OCI-LY3 (cell line): ENCODE measurements around the gene YWHAB.

Experiments used
- H2AFZ ChIP-seq: fragments of 200-600, 300-600 bp; shearing (Covaris generic); 2 replicates; pipeline ENCODE4 v1.6.0; 2014; ENCODE audit warnings: antibody characterized with exemption, low read depth, low read length
- H3K27ac ChIP-seq: fragments of 200-600, 300-600 bp; sonication (generic); 2 replicates; pipeline ENCODE4 v1.5.1; 2014; ENCODE audit warnings: mild to moderate bottlenecking, low read length, moderate library complexity, mixed read lengths
- H3K27me3 ChIP-seq: fragments of 200-600, 300-600 bp; sonication (generic); 2 replicates; pipeline ENCODE4 v1.6.1; 2014; ENCODE audit warnings: low read depth, low read length, mixed read lengths
- H3K36me3 ChIP-seq: fragments of 200-600, 300-600 bp; sonication (generic); replicated peaks from 2 replicates; pipeline ENCODE3; 2014; ENCODE audit warnings: low read depth, low read length, mixed read lengths
- H3K4me1 ChIP-seq: fragments of 300-600, 200-600 bp; sonication (generic); 2 replicates; pipeline ENCODE4 v1.6.1; 2014; ENCODE audit warnings: low read length, mixed read lengths
- H3K4me2 ChIP-seq: fragments of 200-600, 300-600 bp; sonication (generic); 2 replicates; pipeline ENCODE4 v1.6.1; 2014; ENCODE audit warnings: low read length, mixed read lengths
- H3K4me3 ChIP-seq: fragments of 300-600, 200-600 bp; sonication (generic); 2 replicates; pipeline ENCODE4 v1.5.1; 2014; ENCODE audit warnings: antibody characterized with exemption, mild to moderate bottlenecking, low read length, moderate library complexity
- H3K79me2 ChIP-seq: fragments of 300-600, 200-600 bp; shearing (Covaris generic); 2 replicates; pipeline ENCODE4 v1.6.1; 2014; ENCODE audit warnings: mild to moderate bottlenecking, low read length, mixed read lengths
- H3K9ac ChIP-seq: fragments of 300-600, 200-600 bp; shearing (Covaris generic); 2 replicates; pipeline ENCODE4 v1.6.0; 2014; ENCODE audit warnings: mild to moderate bottlenecking, low read length, moderate library complexity
- H3K9me3 ChIP-seq: fragments of 200-600, 300-600 bp; shearing (Covaris generic); 2 replicates; pipeline ENCODE4 v1.6.1; 2014; ENCODE audit warnings: low read length, mixed read lengths; ENCODE audit not compliant: insufficient read depth
- H4K20me1 ChIP-seq: fragments of 200-600, 300-600 bp; sonication (generic); 2 replicates; pipeline ENCODE4 v1.6.1; 2016; ENCODE audit warnings: low read length, mixed read lengths; ENCODE audit not compliant: insufficient read depth
- EZH2phosphoT487 ChIP-seq: fragments of 200-600 bp; shearing (Covaris generic); IDR thresholded peaks from 2 replicates; pipeline ENCODE4 v1.6.1; 2018; ENCODE audit warnings: antibody characterized with exemption, mixed run types, low read depth
- TF ChIP-seq, protein P1 (sequence below): fragments of 200-600, 300-600 bp; sonication (generic); IDR thresholded peaks from 2 replicates; pipeline ENCODE4 v1.5.1; 2014; ENCODE audit warnings: antibody characterized with exemption, low read length, low read depth

YWHAB gene

DNA sequence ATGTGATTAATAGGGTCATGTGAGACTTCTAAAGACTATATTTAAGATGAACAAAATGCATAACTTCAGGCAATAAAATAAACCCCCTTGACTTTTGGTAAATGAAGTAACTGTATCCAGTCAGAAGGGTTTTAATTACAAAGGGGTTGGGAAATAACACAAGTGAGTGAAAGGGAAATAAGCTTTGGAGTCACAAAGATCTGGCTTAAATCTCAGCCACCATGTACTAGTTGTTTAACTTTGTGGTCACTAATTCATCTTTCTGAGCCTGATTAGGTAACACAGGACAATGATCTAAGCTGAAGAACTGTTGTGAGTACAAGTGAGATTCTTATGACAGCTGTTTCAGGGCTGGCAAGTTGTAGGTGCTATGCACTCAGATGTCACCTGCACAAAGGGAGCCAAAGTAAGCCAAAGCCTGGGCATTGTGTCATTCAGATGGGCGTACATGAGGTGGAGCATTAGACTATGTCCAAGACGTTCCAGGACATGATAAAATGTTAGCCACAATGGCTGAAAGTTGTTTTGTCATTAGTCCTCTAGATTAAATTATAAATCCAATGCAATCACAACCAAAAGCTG is 60.9 kb downstream of the YWHAB start:
- no peaks in the 10 kb centered on the region for H3K9me3 ChIP-seq
- TF ChIP-seq EZH2phosphoT487, result no peak
- TF ChIP-seq, protein P1, sequence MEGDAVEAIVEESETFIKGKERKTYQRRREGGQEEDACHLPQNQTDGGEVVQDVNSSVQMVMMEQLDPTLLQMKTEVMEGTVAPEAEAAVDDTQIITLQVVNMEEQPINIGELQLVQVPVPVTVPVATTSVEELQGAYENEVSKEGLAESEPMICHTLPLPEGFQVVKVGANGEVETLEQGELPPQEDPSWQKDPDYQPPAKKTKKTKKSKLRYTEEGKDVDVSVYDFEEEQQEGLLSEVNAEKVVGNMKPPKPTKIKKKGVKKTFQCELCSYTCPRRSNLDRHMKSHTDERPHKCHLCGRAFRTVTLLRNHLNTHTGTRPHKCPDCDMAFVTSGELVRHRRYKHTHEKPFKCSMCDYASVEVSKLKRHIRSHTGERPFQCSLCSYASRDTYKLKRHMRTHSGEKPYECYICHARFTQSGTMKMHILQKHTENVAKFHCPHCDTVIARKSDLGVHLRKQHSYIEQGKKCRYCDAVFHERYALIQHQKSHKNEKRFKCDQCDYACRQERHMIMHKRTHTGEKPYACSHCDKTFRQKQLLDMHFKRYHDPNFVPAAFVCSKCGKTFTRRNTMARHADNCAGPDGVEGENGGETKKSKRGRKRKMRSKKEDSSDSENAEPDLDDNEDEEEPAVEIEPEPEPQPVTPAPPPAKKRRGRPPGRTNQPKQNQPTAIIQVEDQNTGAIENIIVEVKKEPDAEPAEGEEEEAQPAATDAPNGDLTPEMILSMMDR, result no peak
- H3K27ac ChIP-seq, result no peak overlapping the region
- peaks cover 14% of the 10 kb centered on the region; the same call in 1 of the 2 replicates for H3K79me2 ChIP-seq
- H4K20me1 ChIP-seq, result 0 out of 2 replicates have a peak, but pooled peaks cover 3% of the 10 kb centered on the region
- no peak overlapping the region for H3K4me3 ChIP-seq
- H3K36me3 ChIP-seq, result peaks cover 94% of the 10 kb centered on the region
- H3K4me1 ChIP-seq, result no peaks in the 10 kb centered on the region
- no peak overlapping the region for H3K4me2 ChIP-seq
- H3K9ac ChIP-seq, result no peak overlapping the region
- H2AFZ ChIP-seq, result no peak overlapping the region
- no peaks in the 10 kb centered on the region for H3K27me3 ChIP-seq

DNA sequence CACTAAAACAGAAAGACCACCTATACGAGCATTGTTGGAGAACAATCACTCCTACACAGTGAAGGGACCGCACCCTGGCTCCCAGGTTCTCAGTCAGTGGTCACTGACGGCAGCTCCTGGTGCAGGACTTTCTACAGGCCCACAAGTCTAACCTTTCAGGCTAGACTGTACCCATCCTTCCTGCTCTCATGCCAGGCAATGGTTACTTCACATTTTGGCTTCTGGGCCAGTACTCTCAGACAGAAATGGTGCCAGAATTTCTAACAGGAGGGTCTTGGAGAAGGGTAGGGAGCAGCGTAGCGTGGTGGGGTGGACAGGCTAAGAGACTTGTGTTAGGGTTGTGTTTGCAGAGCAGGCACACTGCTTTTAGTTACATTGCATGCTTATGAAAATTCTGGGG is 62.6 kb downstream of the YWHAB start:
- no peak overlapping the region for H3K9ac ChIP-seq
- peaks cover 96% of the 10 kb centered on the region for H3K36me3 ChIP-seq
- H3K9me3 ChIP-seq, result no peaks in the 10 kb centered on the region
- H3K27me3 ChIP-seq, result no peaks in the 10 kb centered on the region
- no peak overlapping the region for H3K4me2 ChIP-seq
- H3K4me1 ChIP-seq, result no peaks in the 10 kb centered on the region
- no peaks in the 10 kb centered on the region for H4K20me1 ChIP-seq
- no peak overlapping the region for H3K4me3 ChIP-seq
- H2AFZ ChIP-seq, result no peak overlapping the region
- H3K27ac ChIP-seq, result no peak overlapping the region
- TF ChIP-seq, protein P1, result no peak
- no peak for TF ChIP-seq EZH2phosphoT487
- H3K79me2 ChIP-seq, result peaks cover 19% of the 10 kb centered on the region

DNA sequence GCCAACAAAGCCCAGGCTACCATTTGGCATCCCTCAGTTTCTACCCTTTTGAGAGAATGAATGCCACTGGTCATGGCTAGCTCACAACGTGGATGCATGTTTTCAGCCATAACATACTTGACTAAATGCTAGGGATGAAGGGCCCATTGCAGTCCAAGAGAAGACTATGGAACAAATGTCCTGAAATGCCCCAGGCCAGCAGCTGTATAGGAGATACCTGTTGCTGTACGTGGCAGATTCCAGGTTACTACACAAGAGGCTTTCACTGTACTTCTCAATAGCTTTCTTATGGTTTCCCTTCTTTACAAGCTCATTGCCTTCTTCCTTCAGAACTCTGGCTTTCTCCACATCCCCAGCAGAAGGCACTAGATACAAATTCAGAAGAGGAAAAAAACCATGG is 63.0 kb downstream of the YWHAB start:
- no peaks in the 10 kb centered on the region for H3K4me1 ChIP-seq
- no peak overlapping the region for H2AFZ ChIP-seq
- no peaks in the 10 kb centered on the region for H3K27me3 ChIP-seq
- peaks cover 23% of the 10 kb centered on the region for H3K79me2 ChIP-seq
- peaks cover 96% of the 10 kb centered on the region for H3K36me3 ChIP-seq
- H3K9me3 ChIP-seq, result no peaks in the 10 kb centered on the region
- no peak overlapping the region for H3K27ac ChIP-seq
- no peak for TF ChIP-seq EZH2phosphoT487
- TF ChIP-seq, protein P1, result no peak
- H3K4me2 ChIP-seq, result no peak overlapping the region
- H3K4me3 ChIP-seq, result no peak overlapping the region
- no peak overlapping the region for H3K9ac ChIP-seq
- no peaks in the 10 kb centered on the region for H4K20me1 ChIP-seq

DNA sequence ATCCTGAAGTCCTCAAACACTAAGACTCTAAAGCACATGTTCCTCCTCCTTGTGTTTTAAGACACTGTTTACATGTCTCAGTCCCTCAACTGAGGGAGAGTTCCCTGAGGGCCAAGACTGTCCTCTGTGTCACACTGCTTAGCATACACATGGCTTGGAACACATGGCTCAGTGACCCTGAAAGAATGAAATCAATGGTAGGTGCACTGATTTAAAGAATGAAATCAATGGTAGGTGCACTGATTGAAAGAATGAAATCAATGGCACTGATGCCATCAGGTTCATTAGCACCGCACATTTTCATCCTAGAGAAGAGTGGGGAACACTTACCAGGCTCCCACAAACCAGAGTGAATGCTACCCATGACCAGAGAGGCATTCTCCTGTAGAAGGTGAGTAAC is 64.9 kb downstream of the YWHAB start:
- TF ChIP-seq, protein P1, result no peak
- TF ChIP-seq EZH2phosphoT487, result no peak
- Histone ChIP-seq H3K79me2 (peaks cover 40% of the 10 kb centered on the region), H3K4me1 (peaks cover 6% of the 10 kb centered on the region), H3K27ac (no peak overlapping the region), H3K9me3 (no peaks in the 10 kb centered on the region), H4K20me1 (peaks cover 5% of the 10 kb centered on the region; the same call in 1 of the 2 replicates), H3K36me3 (peaks cover 96% of the 10 kb centered on the region), H3K9ac (no peak overlapping the region), H3K27me3 (no peaks in the 10 kb centered on the region), H3K4me3 (no peak overlapping the region), H2AFZ (no peak overlapping the region), H3K4me2 (no peak overlapping the region)
